Breast epithelium (tissue), 3 donors: ENCODE measurements around the gene ZNF773.
"Not testable (repeated sequence)": the region's sequence is repeated elsewhere in the genome, so short reads cannot be mapped to it uniquely, and the experiment has no call there.

Experiments used
- CTCF ChIP-seq, 3 donors: fragments of 450-650 bp; IDR thresholded peaks; one replicate each; pipeline ENCODE4 v1.5.1; 2016 to 2017; ENCODE audit warnings: antibody characterized with exemption in 3 of 3, mild to moderate bottlenecking in 3 of 3, moderate library complexity in 3 of 3
- POLR2A ChIP-seq: fragments of 450-650 bp; IDR thresholded peaks from one replicate; pipeline ENCODE4 v1.6.1; 2016; ENCODE audit warnings: antibody characterized with exemption, mild to moderate bottlenecking, moderate library complexity

- TF ChIP-seq CTCF (IDR thresholded peaks at IDR 0.05); POLR2A: not testable (repeated sequence)
These were observed 12.1 kb upstream of the ZNF773 start, which contains the start of gene ZNF419 for GRCh38 chr19:57487477-57488298.
